Neural progenitor cell (in vitro differentiated cells): ENCODE data around the gene PLEKHG4B.

Experiments used
- EZH2 ChIP-seq: fragments of 200-600 bp; sonication (generic); IDR thresholded peaks from 2 replicates; pipeline ENCODE4 v1.6.1; 2017; ENCODE audit warnings: antibody characterized with exemption, mild to moderate bottlenecking, moderate library complexity
- EZH2phosphoT487 ChIP-seq: fragments of 200-600 bp; sonication (generic); IDR thresholded peaks from 2 replicates; pipeline ENCODE4 v1.6.1; 2017; ENCODE audit warnings: antibody characterized with exemption
- TF ChIP-seq, protein P1 (sequence below): fragments of 200-600 bp; sonication (generic); IDR thresholded peaks from 2 replicates; pipeline ENCODE4 v1.5.1; 2017; ENCODE audit warnings: antibody characterized with exemption, mild to moderate bottlenecking

DNA sequence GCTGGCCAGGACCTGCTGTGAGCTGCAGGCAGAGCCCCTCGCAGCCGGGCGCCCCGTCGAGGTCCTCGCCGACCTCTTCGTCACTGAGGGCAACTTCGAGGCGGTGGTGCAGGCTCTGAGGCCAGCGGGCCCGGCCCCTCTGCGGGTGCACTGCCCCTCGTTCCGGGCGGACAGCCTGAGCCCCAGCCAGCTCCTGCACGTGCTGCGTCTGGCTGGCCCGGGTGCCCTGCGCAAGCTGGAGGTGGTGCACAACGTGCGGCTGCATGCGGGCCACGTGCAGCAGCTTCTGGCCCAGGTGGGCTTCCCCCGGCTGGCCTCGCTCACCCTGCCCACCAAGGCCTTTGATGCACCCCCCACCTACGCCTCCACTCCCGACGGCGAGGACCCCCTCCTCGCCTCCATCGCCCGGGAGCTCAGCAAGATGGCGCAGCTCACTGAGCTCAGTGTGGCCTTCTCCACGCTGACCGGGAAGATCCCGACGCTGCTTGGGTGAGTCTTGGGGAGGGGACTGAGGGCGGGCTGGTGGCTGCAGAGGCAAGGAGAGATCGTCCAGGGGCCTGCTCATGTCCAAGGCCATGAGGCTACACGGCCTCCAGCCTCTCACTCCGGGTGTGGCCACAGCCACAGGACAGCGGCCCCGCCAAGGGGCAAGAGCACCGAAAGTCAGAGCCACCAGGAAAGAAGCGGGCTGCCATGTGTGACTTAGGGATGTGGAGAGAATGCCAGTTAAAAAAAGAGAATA lies 100.2 kb downstream of the PLEKHG4B start:
- TF ChIP-seq, protein P1, sequence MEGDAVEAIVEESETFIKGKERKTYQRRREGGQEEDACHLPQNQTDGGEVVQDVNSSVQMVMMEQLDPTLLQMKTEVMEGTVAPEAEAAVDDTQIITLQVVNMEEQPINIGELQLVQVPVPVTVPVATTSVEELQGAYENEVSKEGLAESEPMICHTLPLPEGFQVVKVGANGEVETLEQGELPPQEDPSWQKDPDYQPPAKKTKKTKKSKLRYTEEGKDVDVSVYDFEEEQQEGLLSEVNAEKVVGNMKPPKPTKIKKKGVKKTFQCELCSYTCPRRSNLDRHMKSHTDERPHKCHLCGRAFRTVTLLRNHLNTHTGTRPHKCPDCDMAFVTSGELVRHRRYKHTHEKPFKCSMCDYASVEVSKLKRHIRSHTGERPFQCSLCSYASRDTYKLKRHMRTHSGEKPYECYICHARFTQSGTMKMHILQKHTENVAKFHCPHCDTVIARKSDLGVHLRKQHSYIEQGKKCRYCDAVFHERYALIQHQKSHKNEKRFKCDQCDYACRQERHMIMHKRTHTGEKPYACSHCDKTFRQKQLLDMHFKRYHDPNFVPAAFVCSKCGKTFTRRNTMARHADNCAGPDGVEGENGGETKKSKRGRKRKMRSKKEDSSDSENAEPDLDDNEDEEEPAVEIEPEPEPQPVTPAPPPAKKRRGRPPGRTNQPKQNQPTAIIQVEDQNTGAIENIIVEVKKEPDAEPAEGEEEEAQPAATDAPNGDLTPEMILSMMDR: no peak
- no peak for TF ChIP-seq EZH2phosphoT487
- TF ChIP-seq EZH2: no peak
